ENCODE measurements around the gene SEPHS1.
A peak's percentile ranks its signal among the peaks of the same experiment; 100 is the strongest.
"Not testable (repeated sequence)": the region's sequence is repeated elsewhere in the genome, so short reads cannot be mapped to it uniquely, and the experiment has no call there.

The SEPHS1 gene

GRCh38 chr10:13386021-13386420 lies 37.9 kb upstream of the SEPHS1 start:
- Histone ChIP-seq H3K23ac (ENCODE audit: low read length) (no peak overlapping the region), H3K14ac (ENCODE audit: low read length) (no peak overlapping the region), H2BK120ac (ENCODE audit: insufficient read depth, low read length, poor library complexity) (no peak overlapping the region), H3K9ac (ENCODE audit: low read length) (no peak overlapping the region), H3K79me2 (ENCODE audit: control insufficient read depth, insufficient read depth, low read length, poor library complexity) (no peaks in the 10 kb centered on the region), H4K8ac (ENCODE audit: low read depth, low read length) (no peak overlapping the region), H3K4me2 (ENCODE audit: low read length) (no peak overlapping the region), H3K4ac (ENCODE audit: low read depth, low read length) (no peak overlapping the region), H2BK12ac (ENCODE audit: low read length) (no peak overlapping the region), H3K27me3 (ENCODE audit: insufficient read depth, low read length) (no peaks in the 10 kb centered on the region), H3K18ac (ENCODE audit: low read length) (no peak overlapping the region), H3K4me1 (ENCODE audit: control insufficient read depth in 1 of 2, insufficient read depth in 2 of 2, low read length in 2 of 2) (peaks cover 6% of the 10 kb centered on the region in 2 experiments), H3K36me3 (ENCODE audit: control insufficient read depth in 1 of 2, insufficient read depth in 2 of 2, low read length in 2 of 2) (no peaks in the 10 kb centered on the region), H4K12ac (ENCODE audit: low read depth, low read length) (no peak overlapping the region), H3K4me3 (ENCODE audit: low read depth, low read length) (no peak overlapping the region), H3K9me3 (ENCODE audit: insufficient read depth, low read depth, low read length) (no peaks in the 10 kb centered on the region), H3K79me1 (ENCODE audit: low read length) (no peaks in the 10 kb centered on the region), H3K27ac (ENCODE audit: low read depth, low read length) (no peak overlapping the region), H2AK5ac (ENCODE audit: low read length) (no peak overlapping the region), H2BK5ac (ENCODE audit: low read depth, low read length, poor library complexity) (no peak overlapping the region), H4K91ac (ENCODE audit: low read depth, low read length) (no peak overlapping the region), H2AFZ (ENCODE audit: insufficient read depth, low read length, poor library complexity) (no peak overlapping the region)
- WGBS (ENCODE audit: extremely low coverage, insufficient coverage, insufficient read length), result no CpG with 5 or more reads among the region's 7 CpGs
- peak; percentile 50 to 74 for DNase-seq

GRCh38 chr10:13383399-13383761 lies 35.3 kb upstream of the SEPHS1 start:
- WGBS (ENCODE audit: extremely low coverage, insufficient coverage, insufficient read length), result no CpG with 5 or more reads among the region's 18 CpGs
- no peak overlapping the region for H2BK120ac ChIP-seq (ENCODE audit: insufficient read depth, low read length, poor library complexity)
- DNase-seq, result peak; percentile 18 to 37

GRCh38 chr10:13382703-13383398 lies 34.8 kb upstream of the SEPHS1 start:
- no peak overlapping the region for H2AK5ac ChIP-seq (ENCODE audit: low read length)
- no peak overlapping the region for H3K18ac ChIP-seq (ENCODE audit: low read length)
- no peak overlapping the region for H3K9ac ChIP-seq (ENCODE audit: low read length)
- H3K14ac ChIP-seq (ENCODE audit: low read length), result no peak overlapping the region
- no peaks in the 10 kb centered on the region for H3K79me1 ChIP-seq (ENCODE audit: low read length)
- no peaks in the 10 kb centered on the region for H3K9me3 ChIP-seq (ENCODE audit: insufficient read depth, low read depth, low read length)
- H3K4ac ChIP-seq (ENCODE audit: low read depth, low read length), result no peak overlapping the region
- no peak overlapping the region for H4K91ac ChIP-seq (ENCODE audit: low read depth, low read length)
- DNase-seq, result peak in 1 of 2 donors; percentile 12
- H3K23ac ChIP-seq (ENCODE audit: low read length), result no peak overlapping the region
- H4K8ac ChIP-seq (ENCODE audit: low read depth, low read length), result no peak overlapping the region
- no peak overlapping the region for H3K4me3 ChIP-seq (ENCODE audit: low read depth, low read length)
- H3K27ac ChIP-seq (ENCODE audit: low read depth, low read length), result no peak overlapping the region
- H3K4me1 ChIP-seq (ENCODE audit: control insufficient read depth in 1 of 2, insufficient read depth in 2 of 2, low read length in 2 of 2), result peaks cover 6% of the 10 kb centered on the region in 2 experiments
- H2BK12ac ChIP-seq (ENCODE audit: low read length), result no peak overlapping the region
- H2BK120ac ChIP-seq (ENCODE audit: insufficient read depth, low read length, poor library complexity), result no peak overlapping the region
- H3K36me3 ChIP-seq (ENCODE audit: control insufficient read depth in 1 of 2, insufficient read depth in 2 of 2, low read length in 2 of 2), result no peaks in the 10 kb centered on the region
- peak overlapping the region; percentile 63 for H3K4me2 ChIP-seq (ENCODE audit: low read length)
- H2BK5ac ChIP-seq (ENCODE audit: low read depth, low read length, poor library complexity), result no peak overlapping the region
- no peak overlapping the region for H2AFZ ChIP-seq (ENCODE audit: insufficient read depth, low read length, poor library complexity)
- no peaks in the 10 kb centered on the region for H3K27me3 ChIP-seq (ENCODE audit: insufficient read depth, low read length)
- no peaks in the 10 kb centered on the region for H3K79me2 ChIP-seq (ENCODE audit: control insufficient read depth, insufficient read depth, low read length, poor library complexity)
- H4K12ac ChIP-seq (ENCODE audit: low read depth, low read length), result no peak overlapping the region
- WGBS (ENCODE audit: extremely low coverage, insufficient coverage, insufficient read length), result no CpG with 5 or more reads among the region's 23 CpGs

More at GRCh38 chr10:13383399-13383761, 35.3 kb upstream of the SEPHS1 start:
- Histone ChIP-seq H3K23ac (ENCODE audit: low read length) (no peak overlapping the region), H3K27ac (ENCODE audit: low read depth, low read length) (no peak overlapping the region), H3K79me1 (ENCODE audit: low read length) (no peaks in the 10 kb centered on the region), H3K9ac (ENCODE audit: low read length) (no peak overlapping the region), H3K14ac (ENCODE audit: low read length) (no peak overlapping the region), H3K9me3 (ENCODE audit: insufficient read depth, low read depth, low read length) (no peaks in the 10 kb centered on the region), H3K27me3 (ENCODE audit: insufficient read depth, low read length) (no peaks in the 10 kb centered on the region), H3K18ac (ENCODE audit: low read length) (no peak overlapping the region), H3K4ac (ENCODE audit: low read depth, low read length) (no peak overlapping the region), H2AFZ (ENCODE audit: insufficient read depth, low read length, poor library complexity) (no peak overlapping the region), H4K8ac (ENCODE audit: low read depth, low read length) (no peak overlapping the region), H2AK5ac (ENCODE audit: low read length) (no peak overlapping the region), H2BK5ac (ENCODE audit: low read depth, low read length, poor library complexity) (no peak overlapping the region), H3K4me3 (ENCODE audit: low read depth, low read length) (no peak overlapping the region), H3K4me1 (ENCODE audit: control insufficient read depth in 1 of 2, insufficient read depth in 2 of 2, low read length in 2 of 2) (peaks cover 6% of the 10 kb centered on the region in 2 experiments), H4K91ac (ENCODE audit: low read depth, low read length) (no peak overlapping the region), H2BK12ac (ENCODE audit: low read length) (no peak overlapping the region), H4K12ac (ENCODE audit: low read depth, low read length) (no peak overlapping the region), H3K36me3 (ENCODE audit: control insufficient read depth in 1 of 2, insufficient read depth in 2 of 2, low read length in 2 of 2) (no peaks in the 10 kb centered on the region), H3K79me2 (ENCODE audit: control insufficient read depth, insufficient read depth, low read length, poor library complexity) (no peaks in the 10 kb centered on the region), H3K4me2 (ENCODE audit: low read length) (peak overlapping the region; percentile 63)

GRCh38 chr10:13379061-13379460 lies 31.0 kb upstream of the SEPHS1 start:
- H3K14ac ChIP-seq (ENCODE audit: low read length); H2BK12ac ChIP-seq (ENCODE audit: low read length); H4K12ac ChIP-seq (ENCODE audit: low read depth, low read length); H3K36me3 ChIP-seq (ENCODE audit: control insufficient read depth in 1 of 2, insufficient read depth in 2 of 2, low read length in 2 of 2); H2BK120ac ChIP-seq (ENCODE audit: insufficient read depth, low read length, poor library complexity); H2BK5ac ChIP-seq (ENCODE audit: low read depth, low read length, poor library complexity); H3K4ac ChIP-seq (ENCODE audit: low read depth, low read length); H3K23ac ChIP-seq (ENCODE audit: low read length); H3K4me1 ChIP-seq (ENCODE audit: control insufficient read depth in 1 of 2, insufficient read depth in 2 of 2, low read length in 2 of 2); H3K18ac ChIP-seq (ENCODE audit: low read length); H3K9ac ChIP-seq (ENCODE audit: low read length); H3K27me3 ChIP-seq (ENCODE audit: insufficient read depth, low read length); H3K4me2 ChIP-seq (ENCODE audit: low read length); H3K4me3 ChIP-seq (ENCODE audit: low read depth, low read length); H3K79me2 ChIP-seq (ENCODE audit: control insufficient read depth, insufficient read depth, low read length, poor library complexity); H3K79me1 ChIP-seq (ENCODE audit: low read length); H4K8ac ChIP-seq (ENCODE audit: low read depth, low read length); H4K91ac ChIP-seq (ENCODE audit: low read depth, low read length); H3K27ac ChIP-seq (ENCODE audit: low read depth, low read length); H3K9me3 ChIP-seq (ENCODE audit: insufficient read depth, low read depth, low read length); H2AK5ac ChIP-seq (ENCODE audit: low read length); DNase-seq; H2AFZ ChIP-seq (ENCODE audit: insufficient read depth, low read length, poor library complexity): not testable (repeated sequence)
- no CpG with 5 or more reads among the region's 4 CpGs for WGBS (ENCODE audit: extremely low coverage, insufficient coverage, insufficient read length)

All from trophoblast cell (in vitro differentiated cells and primary cell).